ACC112 (cell line): ENCODE measurements around the gene STXBP4.
A peak's percentile ranks its signal among the peaks of the same experiment; 100 is the strongest.
"Not testable (repeated sequence)": the region's sequence is repeated elsewhere in the genome, so short reads cannot be mapped to it uniquely, and the experiment has no call there.

Experiments
- H2AFZ ChIP-seq: fragments of 200-600 bp; sonication (generic); one replicate; pipeline ENCODE4 v1.6.0; 2017; ENCODE audit warnings: antibody characterized with exemption, low read length; ENCODE audit not compliant: unreplicated experiment
- H3K27ac ChIP-seq: fragments of 200-600 bp; sonication (generic); 2 replicates; pipeline ENCODE4 v1.5.1; 2014; ENCODE audit warnings: low read depth, mild to moderate bottlenecking, antibody characterized with exemption, low read length, moderate library complexity
- H3K27me3 ChIP-seq: fragments of 200-600 bp; sonication (generic); 2 replicates; pipeline ENCODE4 v1.6.1; 2014; ENCODE audit warnings: mild to moderate bottlenecking, antibody characterized with exemption, low read length, moderate library complexity, mixed read lengths; ENCODE audit not compliant: insufficient read depth
- H3K36me3 ChIP-seq: fragments of 200-600 bp; sonication (generic); 2 replicates; pipeline ENCODE4 v1.6.1; 2016; ENCODE audit warnings: mild to moderate bottlenecking, antibody characterized with exemption, low read length, moderate library complexity, mixed read lengths; ENCODE audit not compliant: insufficient read depth
- H3K4me1 ChIP-seq: fragments of 200-600 bp; sonication (generic); one replicate; pipeline ENCODE4 v1.6.1; 2016; ENCODE audit warnings: low read length, mixed read lengths; ENCODE audit not compliant: insufficient read depth, unreplicated experiment, control insufficient read depth
- H3K4me3 ChIP-seq: fragments of 200-600 bp; sonication (generic); 2 replicates; pipeline ENCODE4 v1.5.1; 2014; ENCODE audit warnings: mild to moderate bottlenecking, low read depth, low read length
- H3K79me2 ChIP-seq: fragments of 200-600 bp; sonication (generic); one replicate; pipeline ENCODE4 v1.6.0; 2016; ENCODE audit warnings: low read length; ENCODE audit not compliant: control insufficient read depth, unreplicated experiment, insufficient read depth

Gene STXBP4

DNA sequence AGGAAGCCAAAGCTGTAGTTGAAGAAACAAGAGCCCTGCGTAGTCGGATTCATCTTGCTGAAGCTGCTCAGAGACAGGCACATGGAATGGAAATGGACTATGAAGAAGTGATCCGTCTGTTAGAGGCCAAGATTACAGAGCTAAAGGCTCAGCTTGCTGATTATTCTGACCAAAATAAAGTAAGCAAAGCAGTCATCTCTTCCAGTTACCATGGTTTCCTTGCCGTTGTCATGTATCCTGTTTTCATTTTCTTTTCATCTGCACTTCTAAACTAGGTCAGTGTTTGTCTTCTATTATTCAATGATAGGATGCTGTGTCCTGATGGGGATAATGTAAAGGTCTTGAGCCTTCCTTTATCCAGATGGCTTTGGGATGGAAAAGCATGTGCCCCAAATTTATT is 104.3 kb downstream of the STXBP4 start:
- no peaks in the 10 kb centered on the region for H3K79me2 ChIP-seq

DNA sequence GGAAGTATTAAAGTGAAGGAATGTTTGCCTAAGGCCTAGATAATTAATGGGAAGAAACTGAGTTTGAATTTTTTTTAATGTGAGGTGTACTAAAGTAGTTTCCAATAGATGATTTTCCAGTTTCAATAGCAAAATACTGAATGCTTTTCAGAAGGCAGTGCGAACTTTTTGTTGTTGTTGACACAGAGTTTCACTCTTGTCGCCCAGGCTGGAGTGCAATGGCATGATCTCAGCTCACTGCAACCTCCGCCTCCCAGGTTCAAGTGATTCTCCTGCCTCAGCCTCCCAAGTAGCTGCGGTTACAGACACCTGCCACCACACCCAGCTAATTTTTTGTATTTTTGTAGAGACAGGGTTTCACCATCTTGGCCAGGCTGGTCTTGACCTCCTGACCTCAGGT is 104.9 kb downstream of the STXBP4 start:
- H2AFZ ChIP-seq, H3K27me3 ChIP-seq, H3K79me2 ChIP-seq, H3K4me1 ChIP-seq, H3K4me3 ChIP-seq, H3K36me3 ChIP-seq, H3K27ac ChIP-seq: not testable (repeated sequence)

More for the DNA sequence above, 104.3 kb downstream of the STXBP4 start:
- no peaks in the 10 kb centered on the region; the same call in 1 of the 2 replicates for H3K36me3 ChIP-seq
- H3K4me3 ChIP-seq = no peak overlapping the region
- no peak overlapping the region for H2AFZ ChIP-seq
- H3K27me3 ChIP-seq = no peaks in the 10 kb centered on the region
- no peak overlapping the region for H3K27ac ChIP-seq
- no peaks in the 10 kb centered on the region for H3K4me1 ChIP-seq

DNA sequence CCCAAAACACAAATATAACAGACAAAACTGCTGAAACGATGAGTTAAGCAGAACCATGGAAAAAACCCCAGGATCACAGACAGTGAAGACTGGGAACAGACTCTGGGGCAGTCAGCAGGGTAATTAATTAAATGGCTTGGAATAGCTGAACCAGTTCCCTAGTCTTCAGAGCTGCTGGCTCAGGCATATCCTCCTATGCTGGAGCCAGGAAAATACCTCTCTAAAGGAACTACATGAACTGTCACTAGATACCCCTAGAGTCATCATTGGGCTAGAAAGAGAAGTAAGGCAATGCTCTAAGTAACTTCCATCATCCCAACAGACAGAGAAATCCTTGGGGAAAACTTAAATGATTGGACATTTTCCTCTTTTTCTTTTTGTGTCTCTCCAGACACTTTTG is 113.0 kb downstream of the STXBP4 start:
- no peak overlapping the region for H3K27ac ChIP-seq
- no peaks in the 10 kb centered on the region for H3K79me2 ChIP-seq
- H2AFZ ChIP-seq = no peak overlapping the region
- H3K4me3 ChIP-seq = no peak overlapping the region
- peaks cover 5% of the 10 kb centered on the region for H3K36me3 ChIP-seq
- H3K27me3 ChIP-seq = no peaks in the 10 kb centered on the region
- H3K4me1 ChIP-seq = peaks cover 4% of the 10 kb centered on the region

DNA sequence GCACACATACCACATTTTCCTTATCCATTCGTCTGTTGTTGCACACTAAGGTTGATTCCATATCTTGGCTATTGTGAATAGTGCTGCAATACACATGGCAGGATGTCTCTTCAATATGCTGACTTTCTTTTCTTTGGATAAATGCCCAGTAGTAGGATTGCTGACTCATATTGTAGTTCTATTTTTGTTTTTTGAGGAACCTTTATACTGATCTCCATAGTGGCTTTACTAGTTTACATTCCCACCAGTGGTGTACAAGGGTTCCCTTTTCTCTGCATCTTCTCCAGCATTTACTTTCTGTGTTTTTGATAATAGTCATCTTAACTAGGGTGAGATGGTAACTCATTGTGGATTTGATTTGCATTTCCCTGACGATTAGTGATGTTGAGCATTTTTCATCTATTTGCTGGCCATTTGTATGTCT is 118.1 kb downstream of the STXBP4 start:
- Histone ChIP-seq H3K36me3 (peaks cover 5% of the 10 kb centered on the region), H3K27ac (peak overlapping the region; percentile 48), H3K4me3 (no peak overlapping the region), H3K4me1 (peaks cover 20% of the 10 kb centered on the region), H2AFZ (no peak overlapping the region), H3K79me2 (no peaks in the 10 kb centered on the region), H3K27me3 (no peaks in the 10 kb centered on the region)

DNA sequence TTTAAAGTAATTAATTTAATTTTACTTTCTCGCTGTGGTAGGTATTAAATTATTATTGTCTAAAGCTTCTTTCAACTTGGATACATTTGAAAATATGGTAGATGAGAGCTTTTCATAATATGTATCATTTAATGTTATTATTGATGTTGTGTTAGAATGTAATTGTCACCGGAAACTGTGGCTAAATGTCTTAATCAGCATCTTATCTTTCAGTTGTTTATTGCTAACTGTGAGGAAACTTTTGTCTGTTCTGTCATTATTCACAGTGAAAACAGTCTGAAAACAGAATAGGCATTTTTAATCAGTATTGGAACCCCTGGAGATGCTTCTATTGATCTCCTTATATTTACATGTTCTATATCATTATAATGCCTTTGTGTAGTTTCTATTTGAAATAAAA is 120.7 kb downstream of the STXBP4 start:
- H3K27ac ChIP-seq = no peak overlapping the region
- no peaks in the 10 kb centered on the region for H3K36me3 ChIP-seq
- no peaks in the 10 kb centered on the region for H3K79me2 ChIP-seq
- H3K4me3 ChIP-seq = no peak overlapping the region
- no peak overlapping the region for H2AFZ ChIP-seq
- H3K4me1 ChIP-seq = peaks cover 20% of the 10 kb centered on the region
- no peaks in the 10 kb centered on the region for H3K27me3 ChIP-seq

DNA sequence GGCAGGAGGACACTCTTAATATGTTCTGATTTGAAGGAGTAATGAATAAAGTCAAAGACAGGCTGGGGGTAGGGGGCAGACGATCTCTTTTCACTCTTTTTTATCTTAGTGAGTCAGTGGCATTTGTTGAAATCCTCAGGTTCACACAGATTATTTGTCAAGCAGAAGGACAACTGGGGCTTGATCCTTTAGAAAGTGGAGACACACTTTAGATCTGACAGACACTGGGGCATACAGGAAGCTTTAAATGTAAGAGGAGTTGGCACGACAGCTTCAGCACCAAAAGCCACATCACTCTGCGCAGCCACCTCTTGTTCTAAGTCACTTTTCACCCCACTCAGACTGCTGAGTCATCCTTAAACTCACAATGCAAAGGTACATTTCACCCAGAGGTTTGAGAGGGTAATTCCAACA is 121.5 kb downstream of the STXBP4 start:
- Histone ChIP-seq H3K27ac (no peak overlapping the region), H3K27me3 (no peaks in the 10 kb centered on the region), H2AFZ (no peak overlapping the region), H3K4me1 (peaks cover 20% of the 10 kb centered on the region), H3K79me2 (no peaks in the 10 kb centered on the region), H3K36me3 (no peaks in the 10 kb centered on the region), H3K4me3 (no peak overlapping the region)

DNA sequence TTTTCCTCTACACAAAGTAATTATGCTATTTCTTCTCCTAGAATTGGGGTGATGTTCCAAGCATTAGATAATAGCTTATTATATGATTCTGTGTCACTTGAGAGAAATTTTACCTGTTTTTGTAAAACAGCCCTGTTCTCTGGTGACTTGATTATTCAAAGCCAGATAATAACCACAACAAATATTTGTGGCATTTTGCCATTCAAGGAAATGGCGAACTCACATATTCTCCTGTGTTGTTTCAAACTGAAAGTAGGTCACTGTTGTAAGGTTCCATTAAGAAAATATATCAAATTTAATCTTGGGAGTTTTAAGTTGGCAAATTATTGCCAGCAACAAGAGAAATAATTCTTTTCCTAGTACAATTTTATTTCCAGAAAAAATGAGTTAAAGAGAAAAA is 124.8 kb downstream of the STXBP4 start:
- Histone ChIP-seq H3K79me2 (no peaks in the 10 kb centered on the region), H2AFZ (no peak overlapping the region), H3K4me3 (no peak overlapping the region), H3K27me3 (no peaks in the 10 kb centered on the region), H3K36me3 (no peaks in the 10 kb centered on the region), H3K27ac (no peak overlapping the region), H3K4me1 (peaks cover 11% of the 10 kb centered on the region)

DNA sequence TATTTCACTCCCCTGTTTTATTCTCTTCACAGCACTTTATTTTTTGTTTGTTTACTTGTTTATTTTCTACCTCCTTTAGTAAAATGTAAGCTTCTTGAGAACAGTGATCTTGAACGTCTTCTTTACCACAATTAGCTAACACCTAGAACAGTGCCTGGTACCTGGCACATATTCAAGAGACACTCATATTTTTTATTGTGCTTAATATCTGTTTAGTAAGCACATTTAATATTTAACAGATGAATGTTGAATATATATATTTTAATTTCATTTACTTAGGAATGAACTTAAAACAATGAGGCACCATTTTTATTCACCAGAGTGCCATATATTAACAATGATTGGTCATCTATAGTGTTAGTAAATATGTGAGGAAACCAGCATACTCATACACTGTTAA is 130.2 kb downstream of the STXBP4 start:
- no peak overlapping the region for H2AFZ ChIP-seq

DNA sequence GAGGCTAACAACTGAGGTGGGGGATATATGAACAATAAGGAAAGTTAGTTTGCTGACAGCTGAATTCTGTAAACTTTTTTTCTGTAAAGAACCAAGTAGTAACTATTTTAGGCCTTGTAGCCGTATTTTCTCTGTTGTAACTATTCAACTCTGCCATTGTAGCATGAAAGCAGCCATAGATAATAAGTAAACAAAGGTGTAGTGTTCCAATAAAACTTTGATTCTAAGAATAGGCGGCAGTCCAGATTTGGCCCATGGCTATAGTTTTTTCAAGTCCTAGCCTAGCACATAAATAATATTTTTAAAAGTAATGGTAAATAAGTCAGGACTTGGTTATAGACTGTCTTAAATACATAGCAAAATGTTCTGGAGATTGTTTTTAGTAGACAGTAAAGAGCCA is 142.0 kb downstream of the STXBP4 start:
- no peak overlapping the region for H3K4me3 ChIP-seq

More for the DNA sequence above, 130.2 kb downstream of the STXBP4 start:
- Histone ChIP-seq H3K27me3 (no peaks in the 10 kb centered on the region), H3K79me2 (no peaks in the 10 kb centered on the region), H3K36me3 (no peaks in the 10 kb centered on the region), H3K27ac (no peak overlapping the region), H3K4me3 (no peak overlapping the region), H3K4me1 (no peaks in the 10 kb centered on the region)

DNA sequence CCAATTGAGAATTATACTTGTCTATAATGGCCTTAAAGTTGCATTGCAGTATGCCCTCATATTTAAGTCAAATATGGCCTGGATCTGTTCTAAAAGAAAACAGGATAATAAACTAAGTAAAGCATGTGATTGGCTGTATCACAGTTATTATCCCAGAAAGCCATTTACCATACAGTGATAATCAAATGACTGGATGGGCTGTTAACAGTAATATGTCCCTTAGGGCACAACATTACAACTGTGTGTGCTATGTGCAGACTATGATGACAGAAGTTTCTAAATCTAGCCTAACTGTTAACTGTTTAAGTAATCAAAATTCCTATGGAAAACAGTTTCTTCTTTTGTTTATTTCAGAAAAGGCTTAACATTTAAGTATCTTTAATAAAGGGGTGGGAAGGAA is 145.7 kb downstream of the STXBP4 start:
- H3K79me2 ChIP-seq = no peaks in the 10 kb centered on the region

More for the DNA sequence above, 142.0 kb downstream of the STXBP4 start:
- H3K4me1 ChIP-seq = no peaks in the 10 kb centered on the region
- H3K27ac ChIP-seq = no peak overlapping the region
- H2AFZ ChIP-seq = no peak overlapping the region
- H3K27me3 ChIP-seq = no peaks in the 10 kb centered on the region
- H3K79me2 ChIP-seq = no peaks in the 10 kb centered on the region
- H3K36me3 ChIP-seq = no peaks in the 10 kb centered on the region

DNA sequence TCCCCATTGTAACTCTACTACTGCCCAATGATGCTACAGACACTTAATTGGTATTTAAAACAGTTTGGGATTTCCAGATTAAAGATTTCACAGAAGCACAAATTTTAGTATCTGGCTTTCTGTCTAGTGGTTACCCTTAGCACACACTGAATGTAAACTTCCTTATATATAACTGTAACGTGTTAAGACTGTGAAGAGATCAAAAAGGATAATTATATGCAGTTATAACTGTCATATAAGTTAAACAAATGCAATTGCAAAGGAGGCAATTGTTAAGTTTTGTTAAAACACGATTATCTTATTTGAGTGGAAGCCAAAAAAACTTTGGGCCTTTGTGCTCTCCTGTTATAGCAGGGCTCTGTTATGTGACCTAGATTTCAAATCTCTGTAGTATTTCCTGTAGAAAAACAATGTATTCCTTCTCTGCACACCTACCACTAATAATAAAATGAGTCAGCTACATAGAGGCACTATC is 147.9 kb downstream of the STXBP4 start:
- no peaks in the 10 kb centered on the region for H3K27me3 ChIP-seq
- H3K36me3 ChIP-seq = no peaks in the 10 kb centered on the region
- H3K27ac ChIP-seq = no peak overlapping the region
- H2AFZ ChIP-seq = no peak overlapping the region
- H3K79me2 ChIP-seq = no peaks in the 10 kb centered on the region
- no peaks in the 10 kb centered on the region for H3K4me1 ChIP-seq
- H3K4me3 ChIP-seq = no peak overlapping the region

More for the DNA sequence above, 145.7 kb downstream of the STXBP4 start:
- no peaks in the 10 kb centered on the region for H3K36me3 ChIP-seq
- no peak overlapping the region for H3K4me3 ChIP-seq
- H3K4me1 ChIP-seq = no peaks in the 10 kb centered on the region
- H3K27me3 ChIP-seq = no peaks in the 10 kb centered on the region
- no peak overlapping the region for H3K27ac ChIP-seq
- H2AFZ ChIP-seq = no peak overlapping the region
